Activated T-cell treated with anti-CD3 and anti-CD28 coated beads, Interleukin-2, amount 50 U/mL, for 1 hour (primary cell): Measurements from ENCODE around the gene GRIP2.
"Not testable (repeated sequence)": the region's sequence is repeated elsewhere in the genome, so short reads cannot be mapped to it uniquely, and the experiment has no call there.

ENCODE experiments used
- DNase-seq: peaks from one replicate; pipeline ENCODE4 v3.0.0-alpha.2; 2020

GRIP2 gene

DNA sequence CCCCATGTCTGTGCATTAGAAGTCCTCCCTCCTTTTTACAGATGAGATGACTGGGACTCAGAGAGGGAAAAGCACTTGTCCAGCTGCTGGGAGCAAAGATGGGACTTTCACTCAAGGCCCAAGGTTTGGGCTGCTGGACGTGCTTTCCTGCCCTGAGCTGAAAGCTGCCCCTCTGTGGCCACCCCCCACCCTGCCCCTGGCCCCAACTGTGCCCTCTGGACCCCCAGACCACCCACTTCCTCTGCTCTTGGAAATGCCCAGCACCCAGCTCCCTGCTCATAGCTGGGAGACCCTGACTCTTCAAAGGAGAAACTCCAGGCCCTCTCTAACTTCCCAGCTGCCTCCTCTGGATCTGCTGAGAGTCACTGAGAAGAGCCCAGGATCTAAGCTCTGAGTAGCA lies 20.7 kb downstream of the GRIP2 start:
- DNase-seq = no peak

DNA sequence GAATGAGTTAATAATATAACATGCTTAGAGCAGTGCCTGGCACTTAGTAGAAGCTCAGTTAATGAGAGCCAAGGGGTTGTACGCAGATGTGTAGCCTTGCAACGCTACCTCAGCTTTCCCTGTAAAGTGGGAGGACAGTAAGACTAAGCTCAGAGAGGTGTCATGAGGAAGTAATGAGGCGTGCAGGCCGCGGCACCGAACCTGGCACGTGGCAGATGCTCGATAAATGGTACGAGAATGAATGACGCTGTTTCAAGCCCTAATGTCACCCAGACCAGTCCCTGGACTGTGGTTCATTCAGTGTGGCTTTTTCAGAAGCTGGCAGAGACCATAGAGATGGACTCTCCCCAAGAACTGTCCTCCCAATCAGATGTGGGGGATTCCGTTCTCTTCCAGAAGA lies 21.2 kb downstream of the GRIP2 start:
- no peak for DNase-seq

DNA sequence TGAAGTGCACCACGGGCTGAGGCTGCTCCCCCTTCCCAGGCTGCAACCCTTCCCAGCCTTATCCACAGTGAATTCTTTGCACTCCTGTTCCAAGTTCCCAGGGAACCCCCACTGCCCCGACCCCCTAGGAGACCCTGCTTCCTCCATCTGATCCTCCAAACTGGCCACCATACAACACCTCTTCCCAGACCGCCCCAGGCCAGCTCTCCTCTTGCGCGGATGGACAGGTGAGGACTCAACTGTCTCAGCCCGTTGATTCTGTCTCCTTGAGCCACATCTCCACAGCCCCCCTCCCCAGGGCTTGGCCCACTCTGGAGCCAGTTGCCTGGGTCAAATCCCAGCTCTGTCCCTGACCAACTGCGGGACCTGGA lies 21.7 kb downstream of the GRIP2 start:
- DNase-seq = no peak

DNA sequence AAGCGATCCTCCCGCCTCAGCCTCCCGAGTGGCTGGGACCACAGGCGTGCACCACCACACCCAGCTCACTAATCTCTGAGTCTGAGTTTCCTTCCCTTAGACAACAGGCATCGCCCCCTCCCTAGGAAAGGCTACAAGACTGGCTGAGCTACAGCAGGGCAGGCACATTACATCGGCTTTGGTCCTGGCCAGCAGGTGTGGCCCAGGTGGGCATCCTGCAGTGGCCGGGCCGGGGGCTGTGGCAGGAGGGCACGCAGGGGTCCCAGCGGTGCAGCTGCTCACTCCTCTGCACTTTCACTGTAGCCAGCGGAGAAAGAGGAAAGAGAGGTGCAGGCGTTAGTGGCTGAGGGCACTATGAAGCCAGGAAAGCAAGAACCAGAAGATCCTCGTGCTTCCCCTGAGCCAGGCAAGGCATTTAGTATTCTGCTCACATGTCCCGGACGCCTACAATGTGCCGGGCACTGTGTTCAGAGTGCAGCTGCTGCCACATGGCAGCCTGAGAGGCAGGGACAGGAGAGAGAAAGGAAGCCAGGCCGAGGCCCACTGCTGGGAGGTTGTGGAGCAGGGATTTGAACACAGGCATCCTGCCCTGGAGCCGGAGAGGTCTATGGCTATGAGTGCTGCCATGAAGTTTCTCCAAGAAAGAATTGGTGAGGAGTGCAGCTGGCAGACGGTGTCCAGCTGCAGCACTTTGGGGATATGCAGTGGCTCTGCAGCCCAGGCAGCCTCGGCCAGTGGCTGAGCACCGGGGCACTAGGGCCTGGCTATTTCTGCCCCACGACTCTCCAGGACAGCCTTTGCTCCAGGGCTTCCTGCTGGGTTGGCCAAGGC lies 22.3 kb downstream of the GRIP2 start:
- DNase-seq = no peak

DNA sequence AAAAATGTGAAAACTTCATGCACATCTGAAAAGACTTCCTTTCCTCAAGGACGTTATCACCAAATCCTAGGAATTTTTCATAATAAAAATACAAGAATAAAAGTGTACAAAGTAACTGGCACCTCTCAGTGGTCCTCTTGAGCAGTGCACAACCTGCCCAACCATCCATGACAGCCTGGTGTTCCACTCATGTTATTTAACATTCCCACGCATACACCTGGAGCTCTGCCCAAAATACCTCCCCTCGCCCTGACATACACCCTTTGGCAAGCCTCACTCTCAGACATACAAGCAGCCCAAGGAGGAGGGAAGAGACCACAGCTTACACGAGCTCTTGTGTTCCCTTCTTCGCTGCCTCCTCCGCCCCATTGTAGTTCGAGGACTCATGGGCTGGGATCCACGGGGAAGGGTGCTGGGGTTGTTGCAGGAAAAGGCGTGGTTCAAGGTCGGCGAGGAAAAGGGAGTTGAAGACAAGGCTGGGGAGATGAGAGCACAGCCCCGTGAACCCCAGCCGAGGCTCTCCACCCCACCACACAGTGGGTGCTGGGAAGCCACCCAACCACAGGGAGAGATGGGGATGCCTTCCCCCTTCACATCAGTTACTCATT lies 23.3 kb downstream of the GRIP2 start:
- peak; percentile 2 for DNase-seq

DNA sequence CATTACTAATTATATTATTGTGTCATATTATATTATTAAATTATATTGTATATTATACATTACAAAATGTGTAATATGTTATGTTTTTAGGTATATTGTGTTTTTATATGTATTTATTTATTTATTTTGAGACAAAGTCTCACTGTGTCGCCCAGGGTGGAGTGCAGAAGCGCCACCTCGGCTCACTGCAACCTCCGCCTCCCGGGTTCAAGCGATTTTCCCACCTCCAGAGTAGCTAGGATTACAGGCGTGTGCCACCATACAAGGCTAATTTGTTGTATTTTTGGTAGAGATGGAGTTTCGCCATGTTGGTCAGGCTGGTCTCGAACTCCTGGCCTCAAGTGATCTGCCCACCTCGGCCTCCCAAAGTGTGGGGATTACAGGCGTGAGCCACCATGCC lies 24.6 kb downstream of the GRIP2 start:
- DNase-seq = not testable (repeated sequence)

DNA sequence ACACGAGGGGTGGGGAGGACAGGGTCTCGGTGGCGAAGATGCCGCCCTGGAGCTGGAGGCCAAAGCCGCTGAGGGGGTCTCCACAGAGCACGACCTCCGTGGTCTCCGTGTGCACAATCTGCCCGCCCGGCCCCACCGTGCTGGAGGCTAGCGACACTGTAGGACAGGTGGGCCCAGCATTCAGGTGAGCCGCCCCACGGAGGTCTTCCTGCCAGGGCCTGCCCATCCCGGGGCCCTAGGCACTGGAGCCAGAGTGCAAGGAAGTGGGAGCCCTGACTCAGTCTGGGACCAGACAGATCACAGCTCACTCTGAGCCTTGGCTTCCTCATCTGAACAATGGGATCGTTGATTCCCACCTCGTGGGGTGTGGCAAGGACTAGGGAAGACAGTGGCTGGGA lies 25.8 kb downstream of the GRIP2 start:
- DNase-seq = peak; percentile 4

DNA sequence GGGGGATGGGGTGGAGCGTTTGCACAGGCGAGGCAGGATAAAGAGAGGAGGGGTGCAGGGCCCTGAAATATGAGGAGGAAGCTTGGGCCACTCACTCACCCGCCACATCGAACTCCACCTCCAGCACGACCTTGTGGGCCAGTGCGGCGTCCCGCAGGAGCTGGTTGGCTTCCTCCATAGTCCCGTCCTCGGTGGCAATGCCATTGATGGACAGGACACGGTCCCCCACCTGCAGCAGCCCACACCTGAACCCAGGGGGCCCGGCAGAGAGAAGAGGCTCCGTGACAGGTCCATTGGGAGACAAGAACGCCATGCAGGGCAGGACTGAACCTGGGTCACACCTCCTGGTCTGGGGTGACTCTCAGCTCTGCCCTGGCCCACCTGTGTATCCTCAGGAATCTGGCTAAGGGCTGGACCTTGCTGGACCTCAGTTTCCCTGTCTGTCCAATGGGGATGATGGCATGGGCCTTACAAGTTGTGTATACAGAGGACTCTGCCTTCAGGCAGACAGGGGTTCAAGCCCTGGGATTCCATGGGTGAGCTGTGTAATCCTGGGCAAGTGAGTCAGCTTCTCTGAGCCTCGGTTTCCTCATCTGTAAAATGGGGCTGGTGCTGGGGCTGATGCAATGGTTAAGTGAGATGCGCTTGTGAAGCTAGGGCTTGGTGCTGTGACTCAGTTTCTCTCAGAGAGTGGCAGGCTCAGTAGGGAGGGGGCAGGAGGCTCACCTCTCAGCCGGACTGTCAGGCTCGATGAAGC lies 26.4 kb downstream of the GRIP2 start:
- DNase-seq = no peak

DNA sequence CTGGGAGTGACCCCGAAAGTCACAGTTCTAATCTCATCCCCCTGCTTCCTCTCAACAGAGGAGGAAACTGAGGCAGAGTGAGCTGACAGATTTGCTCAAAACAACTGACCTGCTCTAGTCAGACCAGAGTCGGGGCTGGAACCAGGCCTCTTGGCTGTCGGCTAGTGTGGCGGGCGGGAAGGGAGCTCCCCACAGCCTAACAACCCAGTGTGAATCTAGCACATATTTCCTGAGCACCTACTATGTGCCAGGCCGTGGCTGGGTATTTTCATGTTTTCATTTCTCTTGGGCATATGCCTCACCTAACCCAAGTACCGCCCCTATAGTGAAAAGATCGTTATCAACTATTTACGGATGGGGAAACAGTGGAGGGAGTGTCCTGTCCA lies 27.2 kb downstream of the GRIP2 start:
- no peak for DNase-seq

DNA sequence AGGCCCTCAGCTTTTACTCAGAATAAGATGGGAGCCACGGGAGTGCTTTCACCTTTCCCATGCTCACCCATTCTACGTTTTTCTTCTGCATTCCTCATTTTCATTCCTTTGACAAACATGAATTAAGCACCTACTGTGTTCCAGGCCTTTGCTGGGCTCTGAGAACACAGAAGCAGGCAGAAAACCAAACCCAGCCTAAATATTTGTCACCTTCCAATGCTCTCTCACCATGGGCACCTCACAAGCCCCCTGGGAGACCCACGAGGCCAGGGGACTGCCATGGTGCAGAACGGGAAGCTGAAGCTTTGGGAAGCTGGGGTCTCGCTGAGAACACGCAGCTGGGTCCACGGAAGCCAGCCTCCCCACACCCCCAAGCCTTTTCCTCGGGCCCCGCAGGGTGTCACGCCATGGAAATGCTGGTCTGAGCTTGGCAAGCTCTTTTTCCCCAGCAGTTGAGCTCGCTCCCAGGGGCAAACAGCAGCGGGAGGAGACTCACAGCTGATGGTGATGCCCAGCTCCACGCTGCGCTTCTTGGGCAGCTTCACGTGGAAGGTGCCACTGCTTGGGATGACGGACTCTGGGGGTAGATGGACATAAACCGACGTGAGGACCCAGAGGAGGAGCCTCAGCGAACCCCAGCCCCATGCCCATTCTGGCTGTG lies 27.7 kb downstream of the GRIP2 start:
- DNase-seq = peak; percentile 6

DNA sequence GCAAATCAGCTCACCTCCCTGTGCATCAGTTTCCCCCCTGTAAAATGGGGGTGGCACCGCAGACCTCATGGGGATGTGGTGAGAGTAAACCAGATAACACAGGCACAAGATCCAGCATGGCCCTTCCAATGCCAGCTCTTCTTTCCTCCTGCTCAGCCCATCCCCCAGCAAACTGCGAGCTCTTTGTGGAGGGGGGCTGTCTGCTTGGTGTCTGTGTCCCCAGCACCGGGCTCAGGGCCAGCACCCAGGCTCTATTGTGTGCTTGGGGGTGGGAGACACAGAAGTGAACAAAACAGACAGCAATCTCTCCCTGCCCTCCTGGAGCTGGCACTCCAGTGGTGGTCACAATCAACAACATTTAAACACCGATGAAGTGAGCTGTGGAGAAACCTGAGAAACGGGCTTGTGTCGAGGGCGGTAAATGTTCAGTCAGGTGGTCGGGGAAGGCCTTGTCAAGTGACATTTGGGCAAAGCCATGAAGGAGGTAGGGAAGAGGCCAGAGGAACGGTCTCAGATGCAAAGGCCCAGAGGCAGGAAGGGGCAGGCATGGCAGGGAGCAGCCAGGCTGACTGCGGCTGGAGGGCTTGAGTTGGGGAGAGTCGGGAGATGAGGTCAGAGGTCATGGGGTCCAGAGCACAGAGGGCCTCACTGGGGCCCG lies 28.4 kb downstream of the GRIP2 start:
- peak; percentile 7 for DNase-seq

DNA sequence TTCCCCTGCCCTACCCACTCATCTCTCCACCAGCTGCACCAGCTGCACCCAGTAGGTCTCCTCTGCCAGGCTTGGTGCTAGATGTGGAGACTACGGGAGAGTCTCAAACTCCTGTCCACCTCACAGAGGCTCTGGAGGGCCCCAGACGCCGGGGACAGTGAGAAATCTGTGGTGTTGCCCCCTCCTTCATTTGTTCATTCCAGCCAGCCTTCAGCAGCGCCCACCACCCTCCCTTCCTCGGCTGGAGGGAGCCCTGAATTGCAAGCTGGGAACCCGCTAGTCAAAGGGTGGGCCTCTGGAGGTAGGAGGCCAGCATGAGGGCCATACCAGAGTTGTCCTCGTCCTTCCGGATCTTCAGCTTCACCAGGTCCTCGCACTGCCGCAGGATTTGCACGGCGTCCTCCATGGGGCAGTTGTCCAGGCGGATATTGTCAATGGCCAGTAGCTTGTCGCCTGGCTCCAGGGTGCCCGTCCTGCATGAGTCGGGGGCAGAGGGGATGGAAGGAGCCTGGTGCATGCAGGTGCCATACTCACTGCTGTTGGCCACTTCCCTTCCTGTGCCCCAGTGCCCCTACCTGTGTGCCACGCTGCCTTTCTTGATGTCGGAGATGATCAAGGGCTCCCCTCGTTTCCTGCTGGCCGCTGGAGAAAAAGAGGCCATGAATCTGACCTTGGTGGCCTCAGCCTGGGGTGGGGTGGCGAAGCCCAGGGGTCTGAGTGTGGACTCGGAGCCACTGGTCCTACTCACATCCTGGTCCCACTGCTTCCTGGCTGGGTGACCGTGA lies 29.1 kb downstream of the GRIP2 start:
- DNase-seq = no peak

DNA sequence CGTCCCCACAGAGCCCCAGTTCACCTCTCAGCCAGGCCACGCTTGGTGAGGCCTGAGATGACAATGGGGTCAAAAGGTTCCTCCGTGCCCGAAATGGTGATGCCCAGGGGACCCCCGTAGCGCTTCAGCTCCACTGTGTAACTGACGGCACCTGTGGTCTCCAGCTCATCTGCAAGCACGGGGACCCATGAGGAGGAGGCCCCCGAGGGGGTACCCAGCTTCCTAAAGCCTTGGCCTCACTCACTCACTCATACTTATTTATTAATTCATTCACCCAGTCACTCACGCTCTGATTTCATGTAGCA lies 30.4 kb downstream of the GRIP2 start:
- DNase-seq = no peak

DNA sequence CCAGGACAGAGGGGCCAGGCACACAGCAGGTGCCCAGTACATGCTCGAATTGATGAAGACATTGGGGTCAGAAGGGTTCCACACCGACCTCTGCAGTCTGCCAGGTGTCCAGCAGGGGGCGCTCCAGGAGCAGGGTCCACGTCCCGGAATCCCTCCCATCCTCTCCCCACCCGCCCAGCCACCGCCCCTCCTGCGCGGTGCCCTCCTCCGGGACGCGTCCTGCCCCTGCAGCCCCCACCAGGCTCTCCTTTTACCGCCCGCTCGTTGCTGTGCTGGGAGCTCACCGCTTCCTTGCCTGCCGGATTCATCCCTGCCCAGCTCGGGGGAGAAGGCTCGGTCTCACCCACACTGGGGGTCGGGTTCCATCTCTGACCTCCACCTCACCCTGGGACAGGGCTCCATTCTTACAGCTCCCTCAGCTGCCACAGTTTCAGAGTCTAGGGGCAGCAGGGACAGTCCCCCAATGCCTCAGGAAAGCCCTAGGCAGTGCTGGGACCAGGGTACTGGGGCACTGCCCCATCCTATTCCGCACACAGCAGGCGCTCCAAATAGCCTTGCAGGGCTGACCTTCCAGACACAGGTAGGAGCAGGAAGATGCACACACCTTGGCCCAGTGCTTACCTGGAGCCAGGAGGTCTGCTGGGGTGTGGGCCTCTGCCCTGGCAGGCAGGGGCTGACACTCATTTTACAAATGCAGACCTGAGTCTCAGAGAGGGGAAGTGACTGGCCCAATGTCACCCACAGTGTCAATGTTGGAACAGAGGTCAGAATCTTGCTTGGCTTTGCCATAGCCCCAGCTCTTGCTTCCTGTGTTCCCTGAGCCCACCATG lies 31.0 kb downstream of the GRIP2 start:
- peak; percentile 72 for DNase-seq

DNA sequence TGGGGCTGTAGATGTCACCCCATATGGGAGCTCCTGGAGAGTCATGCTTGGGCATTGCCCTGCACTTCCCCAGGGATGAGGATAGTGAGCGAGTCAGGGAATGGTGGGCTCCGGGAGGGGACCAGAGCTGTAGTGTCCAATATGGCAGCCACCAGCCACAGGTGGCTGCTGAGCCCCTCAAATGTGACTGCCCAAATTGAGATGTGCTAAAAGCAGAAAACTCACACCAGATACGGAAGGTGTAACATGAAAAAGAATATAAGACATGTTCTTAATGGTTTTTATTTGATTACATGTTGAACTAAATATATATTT lies 31.7 kb downstream of the GRIP2 start:
- no peak for DNase-seq

DNA sequence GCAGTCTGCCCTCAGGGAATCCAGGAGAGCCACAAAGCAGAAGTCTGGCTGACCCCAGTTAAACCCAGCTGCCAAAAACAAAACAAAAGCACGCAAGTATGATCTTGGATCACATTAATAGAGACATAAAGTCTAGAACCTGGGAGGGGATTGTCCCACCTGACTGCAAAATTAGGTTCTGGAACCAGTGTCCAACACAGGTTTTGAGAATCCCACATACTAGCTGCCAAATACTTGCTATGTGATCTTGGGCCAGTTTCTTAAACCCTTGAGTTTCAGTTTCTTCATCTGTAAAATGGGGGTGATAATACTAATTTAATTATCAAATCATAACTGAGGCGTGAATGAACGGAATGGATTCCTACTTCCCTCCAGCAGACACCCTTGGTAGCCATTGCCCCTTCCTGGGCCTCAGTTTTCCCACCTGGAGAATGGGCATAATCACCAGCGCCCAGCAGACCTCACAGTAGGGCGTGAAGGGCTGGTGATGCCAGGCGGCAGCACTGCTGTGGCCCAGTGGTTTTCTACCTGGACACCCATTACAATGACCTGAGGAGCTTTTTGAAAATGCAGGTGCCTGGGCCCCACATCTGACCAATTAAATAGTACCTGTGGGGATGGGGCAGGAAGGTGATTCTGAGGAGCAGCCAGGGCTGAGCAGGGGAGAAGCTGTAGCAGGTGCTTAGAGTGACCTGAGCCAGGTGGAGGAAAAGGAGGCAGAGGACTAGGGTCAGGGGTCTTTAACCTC lies 32.2 kb downstream of the GRIP2 start:
- DNase-seq = no peak

DNA sequence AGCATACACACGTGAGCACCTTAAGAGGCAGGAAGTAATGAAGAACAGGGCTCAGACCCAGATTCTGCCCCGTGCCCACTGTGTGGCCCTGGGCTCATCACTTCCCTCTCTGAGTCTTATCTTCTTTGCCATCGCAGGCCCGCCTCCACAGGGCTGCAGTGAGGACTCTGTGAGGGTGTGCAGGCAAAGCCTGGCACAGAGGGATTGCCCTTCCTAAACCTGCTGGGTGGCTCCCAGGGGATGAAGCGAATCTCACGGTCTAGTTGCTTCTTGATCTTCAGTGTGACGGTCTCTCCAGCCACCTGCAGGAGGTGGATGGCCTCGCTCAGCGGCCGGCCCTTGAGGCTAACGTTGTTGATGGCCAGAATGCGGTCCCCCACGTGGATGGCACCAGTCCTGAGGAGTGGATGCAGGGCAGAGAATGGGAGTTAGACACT lies 32.8 kb downstream of the GRIP2 start:
- no peak for DNase-seq

DNA sequence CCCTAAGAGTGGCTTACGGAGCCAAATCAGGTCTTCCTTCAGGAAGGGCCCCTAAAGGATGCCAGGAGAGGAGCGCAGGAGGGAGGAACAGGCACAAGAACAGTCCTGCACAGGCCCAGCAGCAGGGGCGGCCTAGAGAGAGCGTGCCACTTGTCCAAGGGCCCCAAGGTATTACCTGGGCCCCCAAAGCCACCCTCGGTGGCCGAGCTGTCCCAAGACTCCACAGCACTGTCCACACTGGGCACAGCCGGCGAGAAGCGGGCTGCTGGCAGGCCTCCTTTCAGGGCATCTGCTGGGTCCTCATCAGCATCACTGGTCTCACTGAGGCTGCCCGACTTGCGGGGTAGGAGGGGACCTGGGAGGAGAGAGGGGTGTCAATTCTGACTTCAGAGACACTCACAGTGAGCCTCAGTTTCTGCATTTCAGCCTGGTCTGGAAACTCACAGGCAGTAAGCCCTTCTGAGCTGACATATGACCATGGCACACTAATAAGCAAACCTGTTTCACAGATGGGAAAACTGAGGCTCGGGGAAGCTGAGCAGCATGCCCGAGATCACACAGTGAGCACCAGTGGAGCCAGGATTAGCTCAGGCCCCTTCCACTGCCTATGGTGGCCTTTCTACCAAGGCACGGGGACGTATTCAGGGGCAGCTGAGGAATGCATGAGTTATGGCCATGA lies 33.4 kb downstream of the GRIP2 start:
- no peak for DNase-seq

DNA sequence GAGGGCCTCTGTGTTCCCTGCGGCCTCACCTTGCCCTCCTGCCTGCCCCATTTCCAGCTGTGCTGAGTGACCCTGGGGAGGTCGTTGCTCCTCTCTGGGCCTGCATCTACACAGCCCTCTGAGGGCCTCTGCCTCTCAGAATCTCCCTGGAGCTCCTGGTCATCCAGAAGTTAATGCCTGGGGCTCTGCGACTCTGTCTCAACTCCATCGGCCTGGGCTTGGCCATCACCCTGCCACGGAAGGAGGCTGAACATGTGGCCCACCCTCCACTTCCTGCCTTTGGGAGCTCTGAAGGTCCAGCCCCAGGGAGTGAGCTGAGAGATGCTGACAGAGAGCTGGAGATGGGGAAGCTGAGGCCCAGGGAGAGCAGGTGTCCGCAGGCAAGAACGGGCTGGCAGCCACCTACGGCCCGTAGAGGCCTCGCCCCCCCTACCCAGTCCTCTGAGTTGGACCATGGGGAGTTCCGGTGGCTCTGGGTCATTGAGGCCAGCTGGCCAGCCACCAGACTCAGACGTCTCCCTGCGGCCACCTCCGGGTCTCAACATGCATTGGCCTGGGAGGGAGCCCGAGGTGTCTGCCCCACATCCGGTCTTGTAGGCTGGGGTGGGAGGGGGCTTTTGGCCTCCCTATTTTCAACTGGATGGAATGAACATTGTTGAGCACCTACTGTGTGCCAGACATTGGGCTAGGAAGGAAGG lies 34.2 kb downstream of the GRIP2 start:
- no peak for DNase-seq
